ENCODE measurements around the gene TMA7. TPM values are rescaled to one million over a fixed set of nuclear protein-coding genes. Genes with fewer than 3 reads are reported as not detected.
"Not testable (repeated sequence)": the region's sequence is repeated elsewhere in the genome, so short reads cannot be mapped to it uniquely, and the experiment has no call there.

The TMA7 gene
- total RNA-seq, 1 donor from 2014 or later: 186 TPM

GRCh38 chr3:48474619-48475018 lies 34.6 kb downstream of the TMA7 start:
- H3K4me1 Mint-ChIP-seq: peaks cover 18% of the 10 kb centered on the region
- DNase-seq (ENCODE audit: low spot score in 2 of 2, unreplicated experiment in 2 of 2): no peak
- no peak overlapping the region for H3K4me3 Mint-ChIP-seq
- TF ChIP-seq CTCF (IDR thresholded peaks at IDR 0.05; ENCODE audit: unreplicated experiment): no peak
- no peaks in the 10 kb centered on the region for H3K27me3 Mint-ChIP-seq (ENCODE audit: low read depth)
- peak overlapping the region; percentile 90 for H3K27ac Mint-ChIP-seq
- peaks cover 5% of the 10 kb centered on the region for H3K36me3 Mint-ChIP-seq
- H3K9me3 Mint-ChIP-seq: no peaks in the 10 kb centered on the region

- DNase-seq (ENCODE audit: low spot score in 2 of 2, unreplicated experiment in 2 of 2): no peak
- no peak overlapping the region for H3K4me3 Mint-ChIP-seq
Measured at GRCh38 chr3:48475188-48475587, 35.1 kb downstream of the TMA7 start.

GRCh38 chr3:48476426-48477053 lies 36.5 kb downstream of the TMA7 start:
- no peak for TF ChIP-seq CTCF (IDR thresholded peaks at IDR 0.05; ENCODE audit: unreplicated experiment)
- Mint-ChIP-seq H3K4me3 (no peak overlapping the region), H3K27ac (no peak overlapping the region), H3K4me1 (peaks cover 15% of the 10 kb centered on the region), H3K27me3 (ENCODE audit: low read depth) (no peaks in the 10 kb centered on the region), H3K36me3 (peaks cover 5% of the 10 kb centered on the region), H3K9me3 (no peaks in the 10 kb centered on the region)
- no peak for DNase-seq (ENCODE audit: low spot score in 2 of 2, unreplicated experiment in 2 of 2)

More at GRCh38 chr3:48475188-48475587, 35.1 kb downstream of the TMA7 start:
- H3K36me3 Mint-ChIP-seq: peaks cover 4% of the 10 kb centered on the region
- H3K27me3 Mint-ChIP-seq (ENCODE audit: low read depth): no peaks in the 10 kb centered on the region
- H3K27ac Mint-ChIP-seq: no peak overlapping the region
- H3K4me1 Mint-ChIP-seq: peaks cover 15% of the 10 kb centered on the region
- TF ChIP-seq CTCF (IDR thresholded peaks at IDR 0.05; ENCODE audit: unreplicated experiment): no peak
- no peaks in the 10 kb centered on the region for H3K9me3 Mint-ChIP-seq

- H3K9me3 Mint-ChIP-seq: no peaks in the 10 kb centered on the region
- H3K4me3 Mint-ChIP-seq: no peak overlapping the region
- no peaks in the 10 kb centered on the region for H3K27me3 Mint-ChIP-seq (ENCODE audit: low read depth)
- peaks cover 5% of the 10 kb centered on the region for H3K36me3 Mint-ChIP-seq
- H3K4me1 Mint-ChIP-seq: peaks cover 10% of the 10 kb centered on the region
- no peak for DNase-seq (ENCODE audit: low spot score in 2 of 2, unreplicated experiment in 2 of 2)
- no peak overlapping the region for H3K27ac Mint-ChIP-seq
- no peak for TF ChIP-seq CTCF (IDR thresholded peaks at IDR 0.05; ENCODE audit: unreplicated experiment)
Measured at GRCh38 chr3:48477959-48478520, 38.0 kb downstream of the TMA7 start.

GRCh38 chr3:48478626-48479555 lies 38.8 kb downstream of the TMA7 start:
- Mint-ChIP-seq H3K27ac (no peak overlapping the region), H3K27me3 (ENCODE audit: low read depth) (no peaks in the 10 kb centered on the region), H3K4me3 (no peak overlapping the region), H3K4me1 (peaks cover 4% of the 10 kb centered on the region), H3K9me3 (no peaks in the 10 kb centered on the region), H3K36me3 (peaks cover 5% of the 10 kb centered on the region)
- TF ChIP-seq CTCF (IDR thresholded peaks at IDR 0.05; ENCODE audit: unreplicated experiment): no peak
- DNase-seq (ENCODE audit: low spot score in 2 of 2, unreplicated experiment in 2 of 2): no peak

GRCh38 chr3:48480891-48481290 lies 40.8 kb downstream of the TMA7 start:
- not testable (repeated sequence) for H3K27ac Mint-ChIP-seq; H3K36me3 Mint-ChIP-seq; H3K9me3 Mint-ChIP-seq; H3K4me3 Mint-ChIP-seq; H3K27me3 Mint-ChIP-seq (ENCODE audit: low read depth); DNase-seq (ENCODE audit: low spot score in 2 of 2, unreplicated experiment in 2 of 2); H3K4me1 Mint-ChIP-seq

GRCh38 chr3:48482822-48483221 lies 42.8 kb downstream of the TMA7 start:
- not testable (repeated sequence) for H3K27me3 Mint-ChIP-seq (ENCODE audit: low read depth); H3K27ac Mint-ChIP-seq; H3K4me1 Mint-ChIP-seq; H3K4me3 Mint-ChIP-seq; DNase-seq (ENCODE audit: low spot score in 2 of 2, unreplicated experiment in 2 of 2); H3K36me3 Mint-ChIP-seq; H3K9me3 Mint-ChIP-seq
